Common myeloid progenitor, CD34-positive (primary cell): ENCODE results near the gene PTPRD.

Experiments used
- CTCF ChIA-PET: fragments of 350-600 bp; sonication (Branson Sonifier 250); formaldehyde crosslinking; loops from one replicate; lab custom pipeline; 2021; ENCODE audit warnings: antibody characterized with exemption; lab: Charles Lee
- POLR2A ChIA-PET: fragments of 350-600 bp; sonication (Branson Sonifier 250); formaldehyde crosslinking; loops from one replicate; lab custom pipeline; 2021; ENCODE audit warnings: antibody characterized with exemption; lab: Charles Lee
- DNase-seq, 3 donors: peaks; one replicate each; pipeline versions ENCODE4 v3.0.0 to v3.0.0-alpha.2; 2013
- H3K27ac ChIP-seq, 2 experiments: 1 replicate in 1 of 2; 2 replicates in 1 of 2; pipeline ENCODE4 v1.7.0; 2013; ENCODE audit warnings: inconsistent platforms in 2 of 2, low read length in 2 of 2, mild to moderate bottlenecking in 2 of 2, low read depth in 1 of 2, moderate library complexity in 1 of 2; ENCODE audit not compliant: severe bottlenecking in 2 of 2, insufficient read depth in 1 of 2, poor library complexity in 1 of 2
- H3K27me3 ChIP-seq, 5 experiments: replicated peaks in 2 of 5; 1 replicate in 3 of 5; 2 replicates in 2 of 5; pipeline versions ENCODE4 v1.6.1 to v1.7.0; 2013; ENCODE audit warnings: low read length in 4 of 5, mild to moderate bottlenecking in 2 of 5, moderate library complexity in 2 of 5, inconsistent platforms in 1 of 5; ENCODE audit not compliant: insufficient read depth in 5 of 5, control insufficient read depth in 4 of 5
- H3K36me3 ChIP-seq, 4 experiments: 1 replicate in 2 of 4; 2 replicates in 2 of 4; pipeline versions ENCODE4 v1.6.1 to v1.7.0; 2013; ENCODE audit warnings: low read length in 3 of 4, control low read depth in 1 of 4, mild to moderate bottlenecking in 1 of 4; ENCODE audit not compliant: control insufficient read depth in 4 of 4, insufficient read depth in 4 of 4
- H3K4me1 ChIP-seq, 4 experiments: 1 replicate in 3 of 4; 2 replicates in 1 of 4; pipeline versions ENCODE4 v1.6.1 to v1.7.1; 2013; ENCODE audit warnings: low read length in 3 of 4, mild to moderate bottlenecking in 3 of 4, control low read depth in 1 of 4, inconsistent platforms in 1 of 4, moderate library complexity in 1 of 4; ENCODE audit not compliant: control insufficient read depth in 4 of 4, insufficient read depth in 4 of 4; ENCODE audit errors: control extremely low read depth in 1 of 4
- H3K4me3 ChIP-seq, 7 experiments: 1 replicate in 4 of 7; 2 replicates in 3 of 7; pipeline versions ENCODE4 v1.5.1 to v1.7.0; 2013; ENCODE audit warnings: mild to moderate bottlenecking in 7 of 7, low read length in 6 of 7, moderate library complexity in 6 of 7, inconsistent platforms in 2 of 7, low read depth in 2 of 7, control low read depth in 1 of 7; ENCODE audit not compliant: insufficient read depth in 4 of 7, control insufficient read depth in 1 of 7; ENCODE audit errors: extremely low read depth in 1 of 7
- H3K9me3 ChIP-seq, 5 experiments: 1 replicate in 4 of 5; 2 replicates in 1 of 5; pipeline versions ENCODE4 v1.6.1 to v1.7.1; 2013; ENCODE audit warnings: low read length in 4 of 5, mild to moderate bottlenecking in 2 of 5, inconsistent platforms in 1 of 5, low read depth in 1 of 5, moderate library complexity in 1 of 5; ENCODE audit not compliant: control insufficient read depth in 4 of 5, insufficient read depth in 2 of 5; ENCODE audit errors: control extremely low read depth in 1 of 5
- WGBS: methylation state at CpG from one replicate; pipeline ENCODE4 v1.1.5; 2013; ENCODE audit not compliant: insufficient coverage; 5-methylcytosine and 5-hydroxymethylcytosine counted together

PTPRD gene

DNA sequence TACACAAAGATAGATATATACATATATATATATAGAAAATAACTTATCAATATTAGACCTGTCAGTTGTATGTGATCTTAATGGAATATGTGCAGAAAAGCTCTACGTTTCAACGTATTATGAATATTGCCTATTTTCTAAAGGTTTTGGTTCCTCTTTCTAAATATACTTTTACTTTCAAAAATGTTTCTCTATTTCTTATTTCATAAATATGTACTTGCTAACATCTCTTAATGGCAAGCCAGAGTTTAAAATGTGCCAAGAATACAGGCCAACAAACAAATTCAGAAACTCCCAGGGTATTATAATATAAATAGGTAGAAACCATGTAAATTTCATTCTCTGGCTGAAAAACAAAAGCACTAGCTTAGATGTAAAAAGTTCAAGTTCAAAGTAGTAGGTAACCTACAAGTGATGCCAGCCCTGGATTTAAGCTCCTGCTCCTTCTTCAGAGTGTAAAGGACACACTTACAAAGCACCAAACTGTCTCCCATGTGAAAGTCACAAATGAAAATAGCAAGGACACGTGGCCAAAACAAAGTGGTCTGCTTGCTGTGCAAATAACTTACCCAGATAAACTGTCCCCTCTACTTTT, 2128.1 kb downstream of the PTPRD start:
- no peaks in the 10 kb centered on the region for H3K27me3 ChIP-seq
- H3K4me3 ChIP-seq: no peak overlapping the region
- no peak for DNase-seq
- no peaks in the 10 kb centered on the region for H3K36me3 ChIP-seq
- no peak overlapping the region for H3K27ac ChIP-seq
- ChIA-PET CTCF (interaction anchor here (1.1 to 6.2 kb wide), 7 partner anchors 10 to 412 kb away, joined by 4 to 30 read pairs (median 4); no protein-coding TSS in a partner anchor), POLR2A (no interaction called here)
- H3K9me3 ChIP-seq: no peaks in the 10 kb centered on the region
- no CpG with 5 or more reads among the region's 3 CpGs for WGBS
- H3K4me1 ChIP-seq: no peaks in the 10 kb centered on the region

DNA sequence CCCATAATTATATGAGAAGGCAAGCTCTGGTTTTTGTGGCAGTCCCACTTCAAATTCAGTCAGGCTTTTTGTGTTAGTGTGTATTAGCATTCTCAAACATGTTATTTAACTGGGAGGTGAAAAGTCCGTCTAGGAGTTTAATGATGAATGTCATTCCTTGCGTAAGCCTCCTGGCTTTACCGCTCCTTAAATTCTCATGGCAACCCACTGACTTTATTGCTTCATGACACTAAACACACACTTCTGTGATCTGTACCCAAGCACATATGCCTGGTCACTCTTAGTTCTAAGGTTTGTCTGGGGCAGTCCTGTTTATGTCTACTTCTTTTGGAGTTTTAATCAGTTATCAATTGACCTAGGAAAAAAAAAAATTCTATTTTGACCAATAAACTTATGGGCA, 2135.4 kb downstream of the PTPRD start:
- DNase-seq: no peak
- WGBS: 100% methylated on average over 3 of the region's 3 CpGs

DNA sequence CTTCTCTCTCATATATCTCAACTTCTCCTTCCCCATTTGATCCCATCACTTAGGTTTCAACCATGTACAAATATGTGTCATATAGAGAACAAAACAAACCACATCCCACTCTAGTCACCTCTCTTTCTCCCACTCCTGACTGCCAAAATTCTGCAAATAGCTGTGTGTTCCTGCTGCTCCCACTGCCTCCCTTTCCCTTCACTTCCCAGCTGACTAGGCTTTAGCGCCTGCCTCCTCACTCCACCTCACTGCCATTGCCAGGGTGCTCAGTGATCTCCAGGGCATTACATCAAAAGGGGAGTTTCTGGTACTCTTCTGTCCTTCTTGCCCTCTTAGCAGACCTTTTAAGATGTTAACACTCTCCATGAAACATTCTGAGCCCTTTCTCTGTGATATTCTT, 2137.9 kb downstream of the PTPRD start:
- H3K4me1 ChIP-seq: no peaks in the 10 kb centered on the region
- ChIA-PET CTCF (interaction anchor here (0.9 kb wide), 1 partner anchor 11 kb away, joined by 4 read pairs; no protein-coding TSS in a partner anchor), POLR2A (no interaction called here)
- H3K27me3 ChIP-seq: no peaks in the 10 kb centered on the region
- peaks cover 0 to 2% (median 0%) of the 10 kb centered on the region in 5 experiments for H3K9me3 ChIP-seq
- WGBS: 100% methylated on average over 1 of the region's 1 CpG
- H3K36me3 ChIP-seq: peaks cover 0 to 2% (median 0%) of the 10 kb centered on the region in 4 experiments
- no peak for DNase-seq
- H3K27ac ChIP-seq: no peak overlapping the region
- H3K4me3 ChIP-seq: no peak overlapping the region

More for the DNA sequence above, 2135.4 kb downstream of the PTPRD start:
- H3K27me3 ChIP-seq: no peaks in the 10 kb centered on the region
- POLR2A ChIA-PET: interaction anchor here (0.6 kb wide), 1 partner anchor 935 kb away, joined by 3 read pairs; no protein-coding TSS in a partner anchor
- H3K27ac ChIP-seq: no peak overlapping the region
- H3K9me3 ChIP-seq: peaks cover 0 to 2% (median 0%) of the 10 kb centered on the region in 5 experiments
- CTCF ChIA-PET: interaction anchor here (0.9 kb wide), 1 partner anchor 10 kb away, joined by 3 read pairs; no protein-coding TSS in a partner anchor
- H3K4me3 ChIP-seq: no peak overlapping the region
- no peaks in the 10 kb centered on the region for H3K4me1 ChIP-seq
- no peaks in the 10 kb centered on the region for H3K36me3 ChIP-seq

DNA sequence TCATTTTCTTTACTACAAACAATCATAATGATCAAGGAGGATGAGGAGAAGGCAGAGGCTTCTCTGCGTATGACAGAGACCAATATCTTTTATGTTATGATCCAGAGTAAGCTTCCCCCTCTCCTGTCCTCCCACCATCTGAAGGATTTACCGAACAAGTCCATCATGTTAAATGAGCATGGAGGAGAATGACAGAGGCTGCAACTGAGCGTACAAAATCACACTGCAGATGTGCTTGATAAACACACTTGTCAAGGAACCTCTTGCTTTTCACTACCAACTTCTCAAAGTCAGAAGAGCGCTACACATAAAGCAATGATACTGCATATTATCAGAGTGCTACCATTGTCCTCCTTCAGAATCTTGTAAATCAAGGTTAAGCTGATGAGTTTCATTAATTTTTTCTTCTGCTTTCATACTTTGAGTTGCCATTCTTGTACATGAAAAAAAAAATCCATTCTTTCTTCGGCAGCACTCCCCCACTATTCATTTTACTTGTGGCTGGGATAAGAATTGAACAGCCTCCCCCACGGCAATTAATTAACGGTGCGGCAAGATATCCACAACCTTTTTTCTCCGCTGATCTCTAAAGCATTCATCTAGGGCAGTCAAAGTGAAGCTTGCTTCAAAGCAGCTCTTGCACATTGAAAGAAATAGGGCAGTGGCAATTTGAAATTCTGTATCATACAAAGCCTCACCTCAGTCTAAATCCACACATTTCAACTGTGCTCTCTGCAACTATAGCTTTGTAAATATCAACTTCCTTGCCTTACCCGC, 2139.4 kb downstream of the PTPRD start:
- H3K9me3 ChIP-seq: peaks cover 0 to 2% (median 0%) of the 10 kb centered on the region in 5 experiments
- POLR2A ChIA-PET: no interaction called here
- no peaks in the 10 kb centered on the region for H3K4me1 ChIP-seq
- WGBS: 98% methylated on average over 7 of the region's 10 CpGs
- H3K4me3 ChIP-seq: no peak overlapping the region
- no peaks in the 10 kb centered on the region for H3K27me3 ChIP-seq
- CTCF ChIA-PET: interaction anchor here (0.6 to 1.0 kb wide), 4 partner anchors 8 to 1075 kb away, joined by 3 to 4 read pairs (median 4); no protein-coding TSS in a partner anchor
- no peak for DNase-seq
- no peak overlapping the region for H3K27ac ChIP-seq
- peaks cover 0 to 2% (median 0%) of the 10 kb centered on the region in 4 experiments for H3K36me3 ChIP-seq

DNA sequence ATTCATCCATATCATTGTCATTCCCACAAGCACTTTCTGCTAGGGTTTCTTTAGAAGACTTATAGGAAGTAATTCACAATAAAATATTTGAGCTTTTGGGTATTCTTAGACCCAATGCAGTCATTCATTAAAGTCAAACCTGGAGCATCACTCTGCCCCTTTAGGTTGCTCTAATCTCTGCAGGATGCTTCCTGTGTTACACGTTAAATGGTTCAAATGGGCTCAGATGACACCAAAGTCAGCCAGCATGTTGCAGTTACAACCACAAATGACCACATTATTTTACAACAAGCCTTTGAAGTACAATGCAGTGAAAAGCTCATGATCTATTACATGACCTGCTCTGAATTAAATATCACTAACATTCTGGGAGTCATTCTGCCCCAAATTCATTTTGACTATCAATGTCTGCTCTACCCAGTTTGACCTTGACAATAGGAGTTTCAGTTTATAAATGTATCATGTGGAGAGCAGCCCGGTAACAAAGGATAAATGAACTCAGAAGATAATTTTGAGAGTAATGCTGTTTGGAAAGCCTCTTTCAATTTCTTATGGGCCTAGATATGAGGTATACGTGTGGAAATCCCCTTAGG, 2144.7 kb downstream of the PTPRD start:
- peaks cover 0 to 3% (median 0%) of the 10 kb centered on the region in 5 experiments for H3K9me3 ChIP-seq
- CTCF ChIA-PET: interaction anchor here (0.7 kb wide), 1 partner anchor 111 kb away, joined by 3 read pairs; no protein-coding TSS in a partner anchor
- no peaks in the 10 kb centered on the region for H3K4me1 ChIP-seq
- WGBS: 100% methylated on average over 2 of the region's 3 CpGs
- no peak for DNase-seq
- H3K27me3 ChIP-seq: no peaks in the 10 kb centered on the region
- H3K27ac ChIP-seq: no peak overlapping the region
- POLR2A ChIA-PET: no interaction called here
- peaks cover 0 to 6% (median 1%) of the 10 kb centered on the region in 4 experiments for H3K36me3 ChIP-seq
- no peak overlapping the region for H3K4me3 ChIP-seq

DNA sequence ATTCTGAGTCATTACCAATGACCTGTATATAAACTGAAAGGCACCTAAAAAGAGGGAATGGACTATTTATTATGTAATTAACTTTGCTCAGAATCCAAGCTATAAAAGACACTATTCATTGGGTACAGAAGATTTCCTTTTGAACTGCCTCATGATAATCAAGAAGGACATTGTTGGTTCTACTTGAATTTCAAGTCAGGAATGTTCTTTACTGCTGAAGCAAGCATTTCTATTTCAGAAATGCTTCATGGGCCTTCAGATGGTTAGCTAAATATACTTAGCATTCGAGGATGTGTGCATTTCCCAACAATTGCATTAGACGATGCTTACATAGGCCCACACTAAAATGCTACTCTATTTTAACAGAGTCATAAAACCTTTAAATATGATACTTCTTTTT, 2155.0 kb downstream of the PTPRD start:
- no CpG with 5 or more reads among the region's 2 CpGs for WGBS
- peaks cover 0 to 3% (median 0%) of the 10 kb centered on the region in 4 experiments for H3K36me3 ChIP-seq
- H3K4me3 ChIP-seq: no peak overlapping the region
- H3K4me1 ChIP-seq: no peaks in the 10 kb centered on the region
- CTCF ChIA-PET: no interaction called here
- H3K27ac ChIP-seq: no peak overlapping the region
- DNase-seq: no peak
- H3K9me3 ChIP-seq: no peaks in the 10 kb centered on the region
- POLR2A ChIA-PET: no interaction called here
- no peaks in the 10 kb centered on the region for H3K27me3 ChIP-seq
